HL-60 (cell line): ENCODE measurements around the gene FBN2.

ENCODE experiments used
- DNase-seq, 2 experiments: peaks; one replicate each; pipeline ENCODE4 v3.0.0-alpha.2; 2010 to 2020; ENCODE audit warnings: low read depth in 1 of 2, low spot score in 1 of 2
- H3K27ac ChIP-seq: fragments of 250-450 bp; sonication (Bioruptor Pico); replicated peaks from 2 replicates; pipeline ENCODE4 v1.5.1; 2020; ENCODE audit warnings: mild to moderate bottlenecking, moderate library complexity
- H3K27me3 ChIP-seq: fragments of 250-450 bp; sonication (Bioruptor Pico); 2 replicates; pipeline ENCODE4 v1.5.1; 2021; ENCODE audit warnings: mild to moderate bottlenecking, moderate library complexity; ENCODE audit not compliant: insufficient read depth, poor library complexity, severe bottlenecking
- H3K4me3 ChIP-seq: replicated peaks from 2 replicates; pipeline ENCODE4 v1.5.1; 2011; ENCODE audit warnings: mild to moderate bottlenecking, control low read depth, low read length; ENCODE audit not compliant: insufficient read depth
- CTCF ChIP-seq: IDR thresholded peaks from one replicate; pipeline ENCODE4 v1.5.1; 2011; ENCODE audit warnings: low read length, control low read depth, inconsistent platforms; ENCODE audit not compliant: insufficient read depth
- GABPA ChIP-seq: IDR thresholded peaks from 2 replicates; pipeline ENCODE4 v1.6.1; 2012; ENCODE audit warnings: low read depth
- POLR2AphosphoS5 ChIP-seq: IDR thresholded peaks from 2 replicates; pipeline ENCODE4 v1.6.1; 2012; ENCODE audit warnings: low read depth
- REST ChIP-seq: IDR thresholded peaks from 2 replicates; pipeline ENCODE4 v1.6.1; 2012; ENCODE audit warnings: low read depth; ENCODE audit not compliant: insufficient replicate concordance
- SPI1 ChIP-seq: IDR thresholded peaks from 2 replicates; pipeline ENCODE4 v1.6.1; 2012; ENCODE audit warnings: low read depth, mild to moderate bottlenecking, borderline replicate concordance

The FBN2 gene

GRCh38 chr5:128276537-128277216 lies 261.4 kb downstream of the FBN2 start:
- H3K27me3 ChIP-seq, result no peaks in the 10 kb centered on the region
- H3K27ac ChIP-seq, result no peak overlapping the region
- TF ChIP-seq CTCF, result no peak
- no peak for TF ChIP-seq SPI1
- TF ChIP-seq GABPA, result no peak
- no peak for TF ChIP-seq REST
- no peak for TF ChIP-seq POLR2AphosphoS5
- no peak for DNase-seq
- H3K4me3 ChIP-seq, result no peak overlapping the region

GRCh38 chr5:128274441-128274840 lies 263.6 kb downstream of the FBN2 start:
- DNase-seq, result no peak
- no peak overlapping the region for H3K27ac ChIP-seq
- no peak overlapping the region for H3K4me3 ChIP-seq
- TF ChIP-seq SPI1, result no peak
- TF ChIP-seq POLR2AphosphoS5, result no peak
- no peaks in the 10 kb centered on the region for H3K27me3 ChIP-seq

- no peak overlapping the region for H3K4me3 ChIP-seq
- DNase-seq, result no peak
- no peaks in the 10 kb centered on the region for H3K27me3 ChIP-seq
- no peak overlapping the region for H3K27ac ChIP-seq
- TF ChIP-seq POLR2AphosphoS5 (no peak), GABPA (no peak), CTCF (no peak), REST (no peak), SPI1 (no peak)
These were observed 264.3 kb downstream of the FBN2 start for GRCh38 chr5:128273736-128274135.

- no peak for TF ChIP-seq POLR2AphosphoS5
- no peak for TF ChIP-seq CTCF
- no peak for TF ChIP-seq GABPA
- TF ChIP-seq SPI1, result no peak
- TF ChIP-seq REST, result no peak
- DNase-seq, result no peak
- Histone ChIP-seq H3K4me3 (no peak overlapping the region), H3K27ac (no peak overlapping the region), H3K27me3 (no peaks in the 10 kb centered on the region)
These were observed 266.1 kb downstream of the FBN2 start for GRCh38 chr5:128271859-128272464.
